Peyer's patch (tissue), 4 donors: Measurements from ENCODE around the gene TMEM89.

Experiments
- CTCF ChIP-seq, 6 experiments: fragments of 450-650 bp in 4 of 6; fragments of 200-600 bp in 2 of 6; sonication (generic) in 1 of 6; IDR thresholded peaks; one replicate each; pipeline ENCODE4 v1.5.1; 2017 to 2019; ENCODE audit warnings: antibody characterized with exemption in 6 of 6, mild to moderate bottlenecking in 3 of 6, moderate library complexity in 1 of 6
- POLR2A ChIP-seq, 2 donors: fragments of 450-650 bp; IDR thresholded peaks; one replicate each; pipeline ENCODE4 v1.5.1; 2017; ENCODE audit warnings: antibody characterized with exemption in 2 of 2, mild to moderate bottlenecking in 2 of 2, moderate library complexity in 2 of 2

- TF ChIP-seq CTCF (IDR thresholded peaks at IDR 0.05) (no peak), POLR2A (IDR thresholded peaks at IDR 0.05) (no peak)
These were observed 36.7 kb downstream of the TMEM89 start for GRCh38 chr3:48584836-48585235.
